Nucleus accumbens (tissue), 56 donors: ENCODE measurements around the gene SULT6B1.

Experiments
- DNase-seq, 56 donors: peaks; one replicate each; lab custom pipeline; 2025; lab: John Stamatoyannopoulos, UW

Gene SULT6B1

DNA sequence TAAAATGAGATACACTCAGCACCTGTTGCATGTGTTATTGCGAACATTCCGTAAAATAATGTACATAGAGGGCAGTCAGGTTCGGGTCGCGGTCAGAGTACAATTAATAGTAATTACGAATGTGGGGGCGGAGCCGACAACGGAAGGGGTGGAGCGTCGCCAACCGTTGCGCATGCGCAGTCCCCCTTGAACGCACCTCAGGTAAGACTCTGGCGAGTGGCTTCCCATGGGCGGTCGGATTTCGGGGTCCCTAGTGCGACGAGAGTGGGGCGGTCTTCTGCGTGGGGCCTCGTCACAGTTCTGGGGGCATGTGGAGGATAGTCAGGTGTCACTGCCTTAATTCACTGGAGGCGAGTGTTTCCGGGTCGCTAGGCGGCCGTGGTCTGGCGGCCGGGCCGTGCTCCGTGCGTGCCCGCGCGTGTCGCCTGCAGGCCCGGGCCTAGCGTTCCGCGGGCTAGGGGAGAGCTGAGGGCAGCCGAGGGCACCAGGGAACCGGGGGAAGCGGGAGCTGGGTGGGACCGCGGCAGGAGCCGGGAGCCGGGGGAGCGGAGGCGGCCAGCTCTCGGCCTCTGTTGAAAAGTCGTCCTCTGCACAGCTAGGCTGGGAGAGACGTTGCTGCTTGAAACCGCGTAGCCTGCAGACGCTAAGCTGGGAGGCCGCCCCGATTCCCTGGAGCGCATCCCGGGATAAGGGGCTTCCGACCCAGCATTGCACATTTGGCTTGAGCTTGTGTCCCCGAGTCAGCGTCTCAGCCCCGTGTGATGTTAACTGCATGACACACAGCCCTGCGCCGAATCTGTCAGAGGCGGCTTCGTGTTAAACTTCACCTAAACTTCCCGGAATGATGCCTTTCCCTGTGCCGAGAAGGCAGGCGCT, 8.1 kb upstream of the SULT6B1 start, which contains the start of gene CEBPZOS:
CEBPZOS (plus strand) TSS at position 177 of the 876 bp plus-strand sequence. CDS start 3,209 bp downstream, outside the sequence.
- DNase-seq, result peak in 55 of 56 donors; percentile 35 to 89 (median 74)

DNA sequence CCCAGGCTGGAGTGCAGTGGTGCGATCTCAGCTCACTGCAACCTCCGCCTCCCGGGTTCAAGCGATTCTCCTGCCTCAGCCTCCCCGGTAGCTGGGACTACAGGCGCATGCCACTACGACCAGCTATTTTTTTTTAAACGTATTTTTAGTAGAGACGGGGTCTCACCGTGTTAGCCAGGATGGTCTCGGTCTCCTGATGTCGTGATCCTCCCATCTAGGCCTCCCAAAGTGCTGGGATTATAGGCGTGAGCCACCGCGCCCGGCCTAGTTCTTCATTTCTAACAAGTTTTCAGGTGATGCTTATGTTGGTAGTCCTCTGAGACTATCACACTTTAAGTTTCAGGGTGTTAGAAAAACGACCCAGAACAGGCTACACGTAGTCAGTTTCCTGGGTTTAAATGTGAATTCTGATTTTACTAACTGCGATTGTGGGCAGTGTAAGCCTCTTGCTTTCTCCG, 7.4 kb upstream of the SULT6B1 start:
- DNase-seq, result peak in 1 of 56 donors; percentile 18

DNA sequence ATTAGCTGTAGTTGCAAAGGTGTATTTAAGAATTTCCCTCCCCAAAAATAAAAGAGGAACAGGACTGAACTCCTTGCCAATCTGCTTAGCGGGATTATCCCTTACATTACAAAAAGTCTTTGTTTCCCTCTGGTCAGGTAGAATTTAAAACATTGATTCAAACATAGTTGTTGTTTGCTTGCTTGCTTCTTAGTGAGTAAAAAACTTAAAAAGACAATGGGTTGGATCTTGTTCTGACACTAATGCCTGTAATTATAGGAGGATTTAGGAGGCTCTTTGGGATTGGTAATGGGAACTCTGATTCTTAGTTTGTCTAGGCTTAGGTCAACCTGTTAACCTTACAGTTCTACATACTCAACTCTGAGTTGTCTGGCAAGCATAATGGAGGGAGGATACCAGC, 4.1 kb upstream of the SULT6B1 start:
- DNase-seq, result no peak

DNA sequence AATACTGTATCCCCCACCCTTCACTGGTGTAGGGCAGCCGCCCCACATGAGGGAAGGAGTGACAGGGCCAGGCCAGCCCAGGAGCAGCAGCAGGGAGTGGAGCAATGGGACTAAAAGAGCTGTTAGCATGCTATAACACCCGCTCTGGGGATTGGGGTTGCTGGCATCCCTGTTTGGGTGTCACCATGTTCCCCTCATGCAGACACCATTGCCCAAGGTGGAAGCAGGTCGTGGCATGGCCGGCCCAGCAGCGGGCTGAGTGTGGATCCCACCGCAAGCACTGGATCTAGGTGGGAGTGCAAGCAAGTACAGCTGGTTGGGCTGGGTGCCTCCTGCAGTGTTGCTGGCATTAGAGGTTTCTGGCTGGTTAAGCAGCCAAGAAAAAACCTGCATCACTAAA, 3.3 kb upstream of the SULT6B1 start:
- no peak for DNase-seq

DNA sequence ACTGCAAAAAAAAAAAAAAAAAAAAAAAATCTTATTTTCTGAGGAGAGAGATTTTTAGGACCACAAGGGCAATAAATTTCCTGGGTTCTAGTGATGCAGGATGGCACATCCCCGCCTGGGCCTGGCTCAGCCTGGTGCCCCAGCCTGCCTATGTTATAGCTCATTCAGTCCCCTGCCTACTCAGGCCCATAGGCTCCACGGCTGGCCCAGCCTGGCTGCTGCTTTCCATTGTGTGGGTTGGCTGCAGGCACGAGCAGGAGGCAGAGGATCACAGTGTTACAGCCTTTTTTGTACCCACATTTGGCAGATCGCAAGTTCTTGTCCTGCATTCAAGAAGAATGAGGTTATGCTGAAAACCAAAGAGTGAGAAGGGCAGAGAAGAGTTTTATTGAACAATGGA, 2.8 kb upstream of the SULT6B1 start:
- no peak for DNase-seq

DNA sequence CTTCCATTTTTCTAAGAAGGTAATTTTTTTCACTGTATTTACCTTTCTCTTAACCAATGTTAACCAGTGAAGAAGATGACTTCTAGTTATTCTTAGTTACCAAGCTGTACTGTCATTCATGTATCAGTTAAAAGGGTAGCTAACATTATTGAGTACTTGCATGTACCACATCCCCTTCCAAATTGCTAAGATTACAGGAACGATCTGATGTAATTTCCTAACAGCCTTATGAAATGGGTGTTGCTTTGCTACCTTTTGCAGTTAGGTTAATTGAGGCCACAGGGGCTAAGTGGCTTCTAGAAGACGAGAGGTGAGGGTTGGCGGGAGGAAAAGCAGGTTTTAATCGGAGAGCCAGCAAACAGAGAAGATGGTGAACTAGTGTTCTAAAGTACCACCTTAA, 1.8 kb upstream of the SULT6B1 start:
- no peak for DNase-seq

DNA sequence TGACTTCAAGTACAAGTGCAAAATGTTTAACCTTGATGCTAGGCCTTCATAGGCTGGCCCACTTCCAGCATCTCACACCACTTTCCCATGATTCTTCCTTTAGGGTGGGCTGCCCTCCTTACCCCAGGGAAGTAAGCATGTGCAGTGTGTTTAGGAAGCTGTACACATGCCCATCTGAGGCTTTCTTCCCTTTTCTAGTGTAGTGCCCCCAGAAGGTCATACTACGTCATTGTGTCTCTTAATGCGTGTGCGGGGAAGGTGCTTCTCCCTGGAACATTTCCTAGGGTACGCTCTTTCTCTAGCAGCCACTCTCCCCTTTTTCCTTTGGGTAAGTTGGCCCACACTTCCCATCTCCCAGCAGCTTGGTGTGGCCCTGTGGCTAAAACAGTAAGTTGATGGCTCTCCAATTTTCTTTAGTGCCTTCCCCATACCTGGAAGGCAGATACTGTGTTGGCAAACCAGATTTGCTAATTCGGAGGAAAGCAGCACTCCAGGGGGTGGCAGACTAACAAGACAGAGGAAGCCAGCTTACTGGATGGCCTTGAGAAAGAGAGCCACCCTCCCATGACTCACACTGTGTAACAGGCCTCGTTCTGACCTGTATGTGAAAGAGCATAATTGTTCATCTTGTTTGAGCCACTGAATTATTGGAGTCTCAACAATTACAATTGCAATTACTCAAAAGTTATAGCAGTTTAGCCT, 1.1 kb upstream of the SULT6B1 start:
- DNase-seq, result peak in 3 of 56 donors; percentile 2 to 32 (median 6)

DNA sequence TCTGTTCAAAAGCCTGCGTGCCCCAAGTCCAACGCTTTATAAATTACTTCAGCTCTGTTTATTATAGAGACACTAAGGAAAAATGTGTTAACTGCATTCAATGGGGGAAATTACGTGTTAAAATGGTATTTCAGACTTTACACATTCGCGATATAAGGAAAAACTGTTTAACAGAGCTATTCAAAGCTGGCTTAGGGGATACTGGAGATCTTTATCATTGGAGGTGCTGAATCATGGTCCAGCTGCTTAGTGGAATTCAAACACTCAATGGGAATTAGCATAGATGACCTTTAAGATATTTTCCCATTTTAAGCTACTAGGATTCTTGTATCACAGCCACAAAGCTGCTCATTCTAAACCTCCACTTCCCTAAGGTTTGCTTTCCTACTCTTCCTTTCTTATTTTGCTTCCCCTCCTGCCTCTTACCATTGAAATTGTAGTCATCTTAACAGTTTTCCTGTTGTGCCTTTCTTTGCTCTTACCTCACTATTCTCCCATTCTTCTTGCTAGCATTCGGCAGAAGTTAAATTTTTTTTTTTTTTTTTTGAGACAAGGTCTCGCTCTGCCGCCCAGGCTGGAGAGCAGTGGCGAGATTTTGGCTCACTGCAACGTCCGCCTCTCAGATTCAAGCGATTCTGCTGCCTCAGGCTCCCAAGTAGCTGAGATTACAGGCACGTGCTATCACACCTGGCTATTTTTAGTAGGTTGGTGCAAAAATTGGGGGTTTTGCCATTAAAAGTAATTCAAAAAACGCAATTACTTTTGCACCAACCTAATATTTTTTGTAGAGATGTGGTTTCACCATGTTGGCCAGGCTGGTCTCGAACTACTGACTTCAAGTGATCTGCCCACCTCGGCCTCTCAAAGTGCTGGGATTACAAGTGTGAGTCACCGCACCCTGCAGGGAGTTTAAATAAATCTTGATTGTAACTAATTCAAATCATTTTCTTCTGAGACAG, 6.5 kb downstream of the SULT6B1 start:
- DNase-seq, result no peak

DNA sequence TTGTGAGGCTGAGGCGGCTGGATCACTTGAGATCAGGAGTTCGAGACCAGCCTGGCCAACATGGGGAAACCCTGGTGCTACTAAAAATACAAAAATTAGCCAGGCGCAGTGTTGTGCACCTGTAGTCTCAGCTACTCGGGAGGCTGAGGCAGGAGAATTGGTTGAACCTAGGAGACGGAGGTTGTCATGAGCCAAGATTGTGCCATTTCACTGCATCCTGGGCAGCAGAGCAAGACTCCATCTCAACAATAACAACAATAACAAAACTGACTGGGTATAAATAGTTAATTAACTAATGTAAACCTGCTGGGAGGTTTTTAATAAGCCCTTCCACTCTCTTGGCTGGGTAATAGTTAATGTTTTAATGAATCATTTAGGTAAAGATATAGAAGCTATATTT, 7.8 kb downstream of the SULT6B1 start:
- DNase-seq, result no peak

DNA sequence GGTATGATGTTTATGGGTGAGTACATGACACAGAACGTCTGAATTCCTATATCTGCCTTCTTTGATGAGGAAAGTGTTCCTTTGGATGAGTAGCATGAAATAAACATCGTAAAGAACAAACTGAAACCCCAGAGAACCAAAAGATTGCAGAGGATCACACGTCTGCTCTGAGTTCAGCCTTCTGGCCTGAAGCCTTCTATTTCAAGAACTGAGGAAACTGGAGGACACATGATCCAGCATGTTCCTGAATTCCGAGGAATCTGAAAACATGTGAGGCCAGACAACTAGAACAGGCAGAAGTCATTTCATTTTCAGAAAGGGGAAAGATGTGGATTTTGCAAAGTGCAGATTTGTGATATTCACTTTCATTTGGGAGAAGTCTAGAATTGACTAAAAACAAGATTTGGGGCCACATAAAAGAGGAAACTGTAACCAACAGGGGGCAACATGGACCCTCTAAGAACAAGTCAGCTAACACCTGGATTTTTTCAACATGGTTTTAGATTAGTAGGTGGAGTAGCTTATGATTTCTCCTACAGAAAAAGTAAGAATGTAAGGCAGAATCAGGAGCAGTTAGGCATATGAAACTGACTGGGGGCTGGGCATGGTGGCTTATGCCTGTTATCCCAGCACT, 8.3 kb downstream of the SULT6B1 start:
- DNase-seq, result no peak

DNA sequence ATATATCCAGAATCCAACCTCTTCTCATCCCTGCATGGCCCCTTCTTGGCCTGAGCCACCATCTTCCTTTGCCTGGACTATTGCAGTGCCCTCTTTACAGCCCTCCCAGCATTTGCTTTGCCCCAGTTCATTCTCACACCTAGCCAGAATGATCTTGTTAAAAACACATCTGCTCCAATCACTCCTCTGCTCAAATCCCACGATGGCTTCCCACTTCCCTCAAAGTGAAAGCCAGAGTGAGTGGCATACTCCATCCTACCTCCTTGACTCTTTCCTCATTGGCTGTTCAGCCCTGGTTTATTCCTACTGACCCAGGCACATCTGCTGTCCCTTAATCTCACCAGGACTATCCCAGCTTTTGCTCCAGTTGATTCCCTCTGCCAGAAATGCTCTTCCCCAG, 14.7 kb downstream of the SULT6B1 start:
- DNase-seq, result no peak

DNA sequence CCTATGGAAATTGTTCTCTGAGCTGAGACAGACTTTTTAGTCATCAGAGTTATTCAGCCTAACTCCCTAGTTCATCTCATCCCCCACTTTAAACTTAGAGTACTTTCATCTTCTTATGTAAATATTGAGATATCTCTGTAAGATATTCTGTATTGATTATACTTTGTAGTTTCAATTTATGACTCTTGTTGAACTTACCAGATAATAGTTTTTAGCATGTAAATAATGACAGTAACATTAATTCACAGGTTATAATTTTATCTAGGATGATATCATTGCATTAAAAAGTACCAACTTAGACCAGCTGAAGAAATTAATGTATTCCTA, 16.9 kb downstream of the SULT6B1 start:
- DNase-seq, result no peak

DNA sequence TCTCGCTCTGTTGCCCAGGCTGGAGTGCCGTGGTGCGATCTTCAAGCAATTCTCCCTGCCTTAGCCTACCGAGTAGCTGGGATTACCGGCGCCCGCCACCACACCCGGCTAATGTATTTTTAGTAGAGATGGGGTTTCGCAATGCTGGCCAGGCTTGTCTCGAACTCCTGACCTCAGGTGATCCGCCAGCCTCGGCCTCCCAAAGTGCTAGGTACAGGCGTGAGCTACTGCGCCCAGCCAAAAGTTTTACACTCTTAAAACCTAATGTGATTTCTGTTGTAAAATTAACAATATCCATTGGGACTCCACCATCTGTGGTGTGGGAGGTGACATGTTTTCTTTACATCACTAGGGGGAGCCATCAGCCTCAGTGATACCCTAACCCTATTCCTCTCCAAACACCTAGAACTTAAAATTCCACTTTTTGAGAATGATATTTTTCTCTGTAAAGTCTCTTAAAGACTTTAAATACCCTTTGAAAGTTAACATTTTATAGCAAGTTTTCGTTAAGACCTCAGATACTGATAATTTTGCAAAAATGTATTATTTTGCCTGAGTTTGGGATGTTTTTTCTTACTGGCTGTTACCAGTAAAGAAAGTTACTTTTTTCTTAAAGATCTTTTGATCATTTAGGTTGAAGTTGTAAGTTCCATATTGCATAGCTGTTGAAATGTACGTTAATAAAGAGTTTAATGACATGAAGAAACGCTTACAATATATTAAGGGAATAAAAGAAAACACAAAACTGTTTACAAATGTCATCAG, 20.1 kb downstream of the SULT6B1 start:
- no peak for DNase-seq

DNA sequence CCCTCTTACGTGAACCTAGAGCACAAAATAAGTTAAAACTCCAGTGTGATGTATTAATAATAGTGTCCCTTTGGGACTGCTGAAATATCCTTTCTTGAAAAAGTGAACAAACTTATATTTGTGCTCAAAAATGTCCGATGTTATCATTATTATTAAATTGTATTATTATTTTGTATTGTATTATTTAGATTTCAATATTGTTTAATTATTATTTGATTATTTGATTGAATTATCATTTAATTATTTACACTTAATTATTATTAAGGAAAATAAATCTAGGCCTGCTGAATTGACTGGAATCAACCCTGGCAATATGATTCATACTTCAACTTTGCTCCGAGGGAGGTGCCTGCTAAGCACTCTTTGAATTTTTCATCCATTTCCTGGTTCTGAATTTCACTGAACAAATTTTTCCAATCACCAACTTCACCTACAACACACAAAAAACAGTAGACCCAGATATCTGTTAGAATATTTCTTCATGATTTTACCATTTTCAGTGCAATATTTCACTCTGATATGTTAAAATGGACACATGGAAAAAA, 20.8 kb downstream of the SULT6B1 start:
- DNase-seq, result no peak

DNA sequence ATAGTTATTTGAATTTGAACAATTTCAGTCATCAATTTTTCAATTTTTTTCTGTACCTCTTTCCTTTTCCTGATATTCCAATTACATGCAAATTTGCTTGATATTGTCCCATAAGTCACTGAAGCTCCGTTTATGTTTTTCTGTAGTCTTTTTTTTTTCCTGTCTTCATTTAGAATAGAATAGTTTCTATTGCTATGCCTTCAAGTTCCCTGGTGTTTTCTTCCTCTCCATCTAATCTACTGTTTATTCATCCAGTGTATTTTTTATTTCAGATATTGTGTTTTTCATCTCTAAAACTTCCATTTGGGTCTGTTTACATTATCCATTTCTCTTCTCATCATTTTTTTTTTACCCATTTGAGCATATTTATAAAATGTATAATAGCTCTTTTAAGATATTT, 23.7 kb downstream of the SULT6B1 start:
- no peak for DNase-seq

DNA sequence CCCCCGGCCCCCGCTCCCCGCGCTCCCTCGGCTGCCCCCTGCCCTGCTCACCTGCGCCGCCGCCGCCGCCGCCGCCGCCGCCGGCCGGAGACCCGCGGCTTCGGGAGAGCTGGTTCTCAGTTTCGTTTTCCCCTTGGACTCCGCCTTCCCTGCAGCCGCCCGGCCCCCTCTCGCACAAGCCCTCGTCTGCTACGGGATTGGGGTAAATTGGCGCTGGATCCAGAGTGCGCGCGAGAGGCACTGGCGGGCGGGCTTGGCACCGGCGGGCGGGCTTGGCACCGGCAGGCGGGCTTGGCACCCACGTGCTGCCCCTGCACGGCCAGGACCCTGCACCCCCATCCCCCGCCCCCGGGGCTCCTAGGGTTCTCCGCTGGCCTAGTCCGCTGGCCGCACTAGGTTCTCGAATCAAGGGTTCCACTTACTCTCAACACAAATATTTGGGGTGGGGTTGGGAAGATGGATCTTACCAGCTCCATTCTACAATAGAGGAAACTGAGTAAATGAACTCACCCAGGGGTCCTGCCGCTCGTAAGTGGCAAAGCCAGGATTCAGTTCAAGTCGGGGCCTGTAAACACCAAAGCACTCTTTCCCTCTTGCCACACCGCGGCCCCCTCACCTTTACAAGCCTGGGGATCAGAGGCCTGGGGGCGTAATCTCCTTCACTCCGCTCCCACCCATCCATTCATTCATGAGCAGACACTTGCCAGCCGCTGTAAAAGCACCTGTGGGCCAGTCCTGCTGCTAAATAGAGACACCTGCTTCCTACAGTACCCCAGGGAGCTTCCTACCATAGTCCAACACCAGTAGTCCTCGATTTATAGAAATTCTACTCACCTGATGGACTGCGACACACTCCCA, 31.4 kb downstream of the SULT6B1 start, which contains the start of gene EIF2AK2:
EIF2AK2 (minus strand) TSS at position 124 of the 858 bp plus-strand sequence. CDS start 9,174 bp downstream, outside the sequence.
- DNase-seq, result peak in 54 of 56 donors; percentile 10 to 87 (median 60)

DNA sequence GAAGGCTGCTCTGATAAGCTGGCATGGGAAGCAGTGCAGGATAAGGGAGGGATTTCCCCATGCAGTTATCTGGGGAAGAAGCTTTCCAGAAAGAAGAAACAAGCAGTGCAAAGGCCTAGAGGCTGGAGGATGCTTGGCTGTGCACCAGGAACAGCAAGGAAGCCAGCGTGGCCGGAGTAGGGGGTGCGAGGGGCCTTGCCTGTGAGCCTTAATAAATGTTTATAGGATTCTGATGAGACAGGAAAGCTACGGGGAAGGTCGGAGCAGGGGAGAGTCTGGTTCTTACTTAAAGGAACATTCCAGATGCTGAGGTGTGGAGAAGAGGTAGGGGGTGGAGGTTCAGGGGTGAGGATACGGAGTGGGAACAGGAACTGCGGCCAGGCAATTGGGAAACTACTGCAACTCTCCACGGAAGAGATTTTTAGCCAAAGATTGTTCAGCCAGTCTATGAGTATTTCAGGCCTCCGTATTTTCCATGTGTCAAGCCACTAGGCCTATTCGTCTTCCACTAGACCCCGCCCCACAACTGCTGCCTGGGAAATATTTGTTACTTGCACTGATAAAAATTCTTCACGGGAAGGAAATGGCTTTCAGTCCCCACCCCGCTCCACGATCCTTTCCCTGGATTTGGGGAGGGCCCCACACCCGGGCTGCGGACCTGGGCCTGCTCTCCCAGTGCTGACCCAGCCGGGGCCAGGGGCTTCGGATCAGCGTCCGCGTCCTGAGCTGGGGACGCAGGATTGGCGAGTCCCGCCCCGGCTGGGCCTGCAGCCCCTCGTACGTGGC, 32.2 kb downstream of the SULT6B1 start:
- peak in 45 of 56 donors; percentile 1 to 76 (median 47) for DNase-seq
